CMK (cell line): ENCODE measurements around the gene ZFYVE26.
"Not testable (repeated sequence)": the region's sequence is repeated elsewhere in the genome, so short reads cannot be mapped to it uniquely, and the experiment has no call there.

Source experiments
- DNase-seq: peaks from one replicate; pipeline ENCODE4 v3.0.0-alpha.2; 2010; ENCODE audit warnings: low read depth

Gene ZFYVE26

DNA sequence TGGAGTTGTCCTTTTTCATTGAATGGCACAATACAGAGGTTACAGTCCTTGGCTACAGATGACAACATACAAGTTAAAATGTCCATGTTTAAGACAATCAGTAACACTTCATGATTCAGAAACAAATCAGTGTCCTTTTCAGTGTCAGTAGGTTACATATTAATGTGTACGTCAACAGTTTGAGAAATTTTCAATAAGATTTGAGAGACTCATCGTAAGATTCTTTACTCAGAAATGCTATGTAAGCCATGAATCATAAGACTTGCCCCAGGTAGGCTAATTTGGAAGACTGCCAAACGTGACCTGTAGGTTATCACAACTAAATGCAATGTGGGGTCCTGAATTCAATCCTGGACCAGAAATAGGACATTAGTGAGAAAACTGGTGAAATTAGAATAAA is 111.2 kb downstream of the ZFYVE26 start:
- DNase-seq: no peak

DNA sequence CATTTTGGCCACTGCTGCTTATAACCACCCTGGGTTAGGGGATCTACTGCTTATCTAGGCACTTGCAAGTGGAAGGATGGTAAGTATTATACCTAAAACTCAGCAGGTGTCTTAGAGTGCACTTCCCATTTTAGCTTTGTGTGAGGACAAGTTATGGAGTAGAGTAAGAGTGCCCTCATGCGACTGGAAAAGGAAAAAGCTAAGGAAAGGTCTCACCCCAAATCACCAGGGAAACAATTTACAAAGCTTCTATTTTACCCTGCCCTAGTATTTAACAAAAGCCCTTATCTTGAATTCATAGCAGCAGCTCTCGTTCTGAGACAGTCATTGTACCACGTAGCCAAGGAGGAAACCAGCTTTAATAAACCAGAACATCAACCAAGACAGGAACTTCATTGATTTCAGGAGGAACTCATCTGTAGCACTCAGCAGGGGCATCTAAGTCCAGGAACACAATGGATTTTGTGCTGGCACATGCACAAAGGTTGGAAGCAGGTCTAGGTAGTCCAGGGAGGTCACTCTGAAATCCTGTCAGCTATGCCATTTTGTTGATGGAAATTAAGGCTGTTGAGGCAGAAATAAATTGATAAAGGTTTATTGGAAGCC is 111.8 kb downstream of the ZFYVE26 start:
- no peak for DNase-seq

DNA sequence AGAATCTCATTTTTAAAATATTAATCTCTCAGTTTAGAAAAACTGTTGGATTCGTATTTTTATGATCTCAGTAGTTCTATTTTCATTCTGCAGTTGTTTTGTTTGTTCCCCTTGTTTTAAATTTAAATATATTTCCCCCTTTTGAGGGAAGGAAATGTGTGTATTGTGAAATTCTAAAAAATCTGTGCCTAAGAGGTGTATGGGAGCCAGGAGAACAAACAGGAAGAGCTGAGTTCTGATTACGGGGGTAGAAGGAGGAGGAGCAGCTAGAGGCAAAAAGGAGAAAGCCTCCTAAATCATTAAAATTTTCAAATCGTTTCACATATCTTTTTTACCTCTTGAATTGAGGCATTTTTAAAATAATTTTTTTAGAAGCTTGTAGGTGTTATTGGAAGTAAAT is 112.4 kb downstream of the ZFYVE26 start:
- no peak for DNase-seq

DNA sequence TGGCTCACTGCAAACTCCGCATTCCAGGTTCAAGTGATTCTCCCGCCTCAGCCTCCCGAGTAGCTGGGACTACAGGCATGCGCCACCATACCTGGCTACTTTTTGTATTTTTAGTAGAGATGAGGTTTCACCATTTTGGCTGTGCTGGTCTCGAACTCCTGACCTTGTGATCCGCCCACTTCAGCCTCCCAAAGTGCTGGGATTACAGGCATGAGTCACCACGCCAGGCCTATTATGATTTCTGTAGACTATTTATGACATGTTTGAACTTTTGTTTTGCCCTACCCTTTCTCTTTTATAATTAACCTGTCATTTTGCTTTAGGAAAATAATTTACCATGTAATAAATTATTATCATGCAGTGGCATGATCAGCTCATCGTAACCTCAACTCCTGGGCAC is 114.9 kb downstream of the ZFYVE26 start, which contains the start of gene RDH12:
Gene RDH12 (plus strand): TSS at position 395 of the 400 bp plus-strand sequence. CDS start 20,757 bp downstream, outside the sequence.
- DNase-seq: not testable (repeated sequence)

DNA sequence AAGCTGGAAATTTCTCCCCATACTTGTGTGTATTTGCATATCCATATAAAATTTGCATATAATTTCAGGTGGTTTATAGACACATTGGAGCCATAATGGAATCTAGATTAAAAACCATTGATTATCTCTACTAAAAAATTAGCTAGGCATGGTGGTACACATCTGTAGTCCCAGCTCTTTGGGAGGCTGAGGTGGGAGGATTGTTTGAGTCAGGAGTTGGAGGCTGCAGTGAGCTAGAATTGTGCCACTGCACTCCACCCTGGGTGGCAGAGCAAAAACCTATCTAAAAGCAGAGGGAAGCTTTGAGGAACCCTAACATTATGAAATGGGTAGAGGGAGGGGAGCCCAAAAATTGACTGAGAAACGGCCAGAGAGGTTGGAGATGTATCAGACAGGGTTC is 118.2 kb downstream of the ZFYVE26 start:
- no peak for DNase-seq

DNA sequence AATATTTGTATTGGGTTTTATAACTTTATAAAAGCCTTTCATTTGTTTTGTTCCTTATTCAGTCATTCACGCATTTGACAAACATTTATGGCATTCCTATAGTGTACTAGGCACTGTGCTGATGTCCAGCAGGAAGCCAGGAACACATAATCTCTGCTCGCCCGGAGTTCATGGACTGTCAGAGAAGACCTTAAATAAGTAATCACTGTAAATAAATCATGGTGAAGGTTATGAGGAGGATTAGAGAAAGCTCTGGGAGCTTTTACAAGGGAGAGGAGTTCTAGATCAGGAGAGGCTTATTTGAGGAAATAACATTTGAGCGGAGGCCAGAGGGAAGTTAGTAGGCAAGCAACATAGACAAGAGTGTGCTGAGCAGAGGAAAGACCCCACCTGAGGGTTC is 119.4 kb downstream of the ZFYVE26 start:
- no peak for DNase-seq
